ENCODE measurements around the gene TREH.
"Not testable (repeated sequence)": the region's sequence is repeated elsewhere in the genome, so short reads cannot be mapped to it uniquely, and the experiment has no call there.

The TREH gene

GRCh38 chr11:118615282-118615975, 64.0 kb downstream of the TREH start:
- Histone ChIP-seq H3K4me1 (ENCODE audit: control insufficient read depth in 1 of 2, insufficient read depth in 2 of 2, low read length in 2 of 2) (peaks cover 23% of the 10 kb centered on the region in 2 donors), H3K4me3 (ENCODE audit: low read depth in 1 of 2, low read length in 2 of 2) (no peak overlapping the region), H3K36me3 (ENCODE audit: control insufficient read depth in 1 of 2, insufficient read depth in 2 of 2, low read length in 2 of 2) (peaks cover 0 to 11% of the 10 kb centered on the region in 2 donors), H3K9ac (ENCODE audit: low read depth in 1 of 2, low read length in 2 of 2) (no peak overlapping the region), H3K9me3 (ENCODE audit: control insufficient read depth in 1 of 2, low read length in 2 of 2) (no peaks in the 10 kb centered on the region), H3K27me3 (ENCODE audit: control insufficient read depth in 1 of 2, insufficient read depth in 2 of 2, low read length in 2 of 2) (peaks cover 1 to 5% of the 10 kb centered on the region in 2 donors), H3K27ac (ENCODE audit: low read depth, low read length) (no peak overlapping the region)

- no peak overlapping the region for H3K4me3 ChIP-seq (ENCODE audit: low read depth in 1 of 2, low read length in 2 of 2)
- H3K4me1 ChIP-seq (ENCODE audit: control insufficient read depth in 1 of 2, insufficient read depth in 2 of 2, low read length in 2 of 2), result peaks cover 25 to 28% of the 10 kb centered on the region in 2 donors
- no peak overlapping the region for H3K27ac ChIP-seq (ENCODE audit: low read depth, low read length)
- H3K9me3 ChIP-seq (ENCODE audit: control insufficient read depth in 1 of 2, low read length in 2 of 2), result no peaks in the 10 kb centered on the region
- H3K9ac ChIP-seq (ENCODE audit: low read depth in 1 of 2, low read length in 2 of 2), result no peak overlapping the region
- peaks cover 0 to 11% of the 10 kb centered on the region in 2 donors for H3K36me3 ChIP-seq (ENCODE audit: control insufficient read depth in 1 of 2, insufficient read depth in 2 of 2, low read length in 2 of 2)
- H3K27me3 ChIP-seq (ENCODE audit: control insufficient read depth in 1 of 2, insufficient read depth in 2 of 2, low read length in 2 of 2), result peaks cover 10 to 13% of the 10 kb centered on the region in 2 donors
These were observed 64.9 kb downstream of the TREH start for GRCh38 chr11:118614511-118614910.

GRCh38 chr11:118612378-118612777, 67.1 kb downstream of the TREH start:
- Histone ChIP-seq H3K4me3 (ENCODE audit: low read depth in 1 of 2, low read length in 2 of 2) (no peak overlapping the region), H3K27me3 (ENCODE audit: control insufficient read depth in 1 of 2, insufficient read depth in 2 of 2, low read length in 2 of 2) (peaks cover 21 to 22% of the 10 kb centered on the region in 2 donors), H3K27ac (ENCODE audit: low read depth, low read length) (peak overlapping the region; percentile 6), H3K9me3 (ENCODE audit: control insufficient read depth in 1 of 2, low read length in 2 of 2) (no peaks in the 10 kb centered on the region), H3K4me1 (ENCODE audit: control insufficient read depth in 1 of 2, insufficient read depth in 2 of 2, low read length in 2 of 2) (peaks cover 20 to 29% of the 10 kb centered on the region in 2 donors), H3K9ac (ENCODE audit: low read depth in 1 of 2, low read length in 2 of 2) (no peak overlapping the region), H3K36me3 (ENCODE audit: control insufficient read depth in 1 of 2, insufficient read depth in 2 of 2, low read length in 2 of 2) (peaks cover 0 to 11% of the 10 kb centered on the region in 2 donors)

GRCh38 chr11:118611433-118611795, 68.0 kb downstream of the TREH start:
- Histone ChIP-seq H3K27me3 (ENCODE audit: control insufficient read depth in 1 of 2, insufficient read depth in 2 of 2, low read length in 2 of 2) (peaks cover 21 to 22% of the 10 kb centered on the region in 2 donors), H3K4me1 (ENCODE audit: control insufficient read depth in 1 of 2, insufficient read depth in 2 of 2, low read length in 2 of 2) (peaks cover 20 to 29% of the 10 kb centered on the region in 2 donors), H3K36me3 (ENCODE audit: control insufficient read depth in 1 of 2, insufficient read depth in 2 of 2, low read length in 2 of 2) (peaks cover 0 to 11% of the 10 kb centered on the region in 2 donors), H3K9ac (ENCODE audit: low read depth in 1 of 2, low read length in 2 of 2) (peak overlapping the region in 1 of 2 donors; percentile 15)
- H3K27ac ChIP-seq (ENCODE audit: low read depth, low read length); H3K4me3 ChIP-seq (ENCODE audit: low read depth in 1 of 2, low read length in 2 of 2); H3K9me3 ChIP-seq (ENCODE audit: control insufficient read depth in 1 of 2, low read length in 2 of 2): not testable (repeated sequence)

- Histone ChIP-seq H3K27ac (ENCODE audit: low read depth, low read length) (peak overlapping the region; percentile 56), H3K4me1 (ENCODE audit: control insufficient read depth in 1 of 2, insufficient read depth in 2 of 2, low read length in 2 of 2) (peaks cover 23 to 29% of the 10 kb centered on the region in 2 donors), H3K9ac (ENCODE audit: low read depth in 1 of 2, low read length in 2 of 2) (peak overlapping the region; percentile 25 to 32), H3K9me3 (ENCODE audit: control insufficient read depth in 1 of 2, low read length in 2 of 2) (no peaks in the 10 kb centered on the region), H3K36me3 (ENCODE audit: control insufficient read depth in 1 of 2, insufficient read depth in 2 of 2, low read length in 2 of 2) (peaks cover 0 to 9% of the 10 kb centered on the region in 2 donors), H3K27me3 (ENCODE audit: control insufficient read depth in 1 of 2, insufficient read depth in 2 of 2, low read length in 2 of 2) (peaks cover 21 to 22% of the 10 kb centered on the region in 2 donors), H3K4me3 (ENCODE audit: low read depth in 1 of 2, low read length in 2 of 2) (peak overlapping the region; percentile 73 to 74)
These were observed 68.5 kb downstream of the TREH start for GRCh38 chr11:118610773-118611432.

GRCh38 chr11:118610225-118610772, 69.2 kb downstream of the TREH start:
- peak overlapping the region; percentile 25 to 32 for H3K9ac ChIP-seq (ENCODE audit: low read depth in 1 of 2, low read length in 2 of 2)
- no peaks in the 10 kb centered on the region for H3K9me3 ChIP-seq (ENCODE audit: control insufficient read depth in 1 of 2, low read length in 2 of 2)

DNA sequence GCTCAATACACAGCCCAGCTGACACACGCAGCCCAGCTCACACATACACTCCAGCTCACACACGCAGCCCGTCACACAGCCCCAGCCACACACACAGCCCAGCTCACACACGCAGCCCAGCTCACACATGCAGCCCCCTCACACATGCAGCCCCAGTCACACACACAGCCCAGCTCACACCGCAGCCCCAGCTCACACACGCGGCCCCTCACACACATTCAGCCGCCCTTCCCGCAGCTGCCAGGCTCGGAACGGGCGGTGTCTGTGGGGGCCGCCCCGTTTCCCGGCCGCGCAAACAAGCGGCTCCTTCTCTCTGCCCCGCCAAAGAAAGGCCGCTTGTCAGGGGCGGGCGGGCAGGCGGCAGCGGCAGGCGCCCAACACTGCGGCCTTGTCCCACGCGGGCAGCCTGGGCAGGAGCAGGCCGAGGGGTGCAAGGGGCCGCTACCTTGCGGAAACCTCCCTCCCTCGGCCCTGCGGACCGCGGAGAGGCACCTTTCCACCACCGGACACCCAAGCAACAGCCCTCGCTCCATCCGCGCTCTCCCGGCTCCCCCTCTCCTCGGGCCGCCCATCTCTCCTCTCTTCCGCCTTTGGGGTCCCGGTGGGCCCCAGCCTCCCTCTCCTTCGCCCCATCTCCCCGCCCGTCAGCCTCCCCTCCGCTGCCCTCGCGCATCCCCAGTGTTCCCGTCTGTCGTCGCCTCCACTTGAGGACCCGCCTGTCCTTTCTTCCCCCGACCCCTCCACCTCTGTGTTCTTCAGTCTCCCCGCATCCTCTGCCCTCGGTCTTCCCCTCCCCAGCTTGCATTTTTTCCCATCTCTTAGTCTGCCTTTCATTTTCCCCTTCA, 69.8 kb downstream of the TREH start:
- Histone ChIP-seq H3K4me3 (ENCODE audit: low read depth in 1 of 2, low read length in 2 of 2) (peak overlapping the region; percentile 73 to 74), H3K9me3 (ENCODE audit: control insufficient read depth in 1 of 2, low read length in 2 of 2) (no peaks in the 10 kb centered on the region), H3K4me1 (ENCODE audit: control insufficient read depth in 1 of 2, insufficient read depth in 2 of 2, low read length in 2 of 2) (peaks cover 36 to 37% of the 10 kb centered on the region in 2 donors), H3K27me3 (ENCODE audit: control insufficient read depth in 1 of 2, insufficient read depth in 2 of 2, low read length in 2 of 2) (peaks cover 21 to 22% of the 10 kb centered on the region in 2 donors), H3K36me3 (ENCODE audit: control insufficient read depth in 1 of 2, insufficient read depth in 2 of 2, low read length in 2 of 2) (peaks cover 0 to 6% of the 10 kb centered on the region in 2 donors), H3K9ac (ENCODE audit: low read depth in 1 of 2, low read length in 2 of 2) (peak overlapping the region; percentile 19 to 54), H3K27ac (ENCODE audit: low read depth, low read length) (peak overlapping the region; percentile 86)

More at GRCh38 chr11:118610225-118610772, 69.2 kb downstream of the TREH start:
- peak overlapping the region; percentile 56 for H3K27ac ChIP-seq (ENCODE audit: low read depth, low read length)
- peaks cover 21 to 22% of the 10 kb centered on the region in 2 donors for H3K27me3 ChIP-seq (ENCODE audit: control insufficient read depth in 1 of 2, insufficient read depth in 2 of 2, low read length in 2 of 2)
- peaks cover 0 to 6% of the 10 kb centered on the region in 2 donors for H3K36me3 ChIP-seq (ENCODE audit: control insufficient read depth in 1 of 2, insufficient read depth in 2 of 2, low read length in 2 of 2)
- peak overlapping the region; percentile 73 to 74 for H3K4me3 ChIP-seq (ENCODE audit: low read depth in 1 of 2, low read length in 2 of 2)
- H3K4me1 ChIP-seq (ENCODE audit: control insufficient read depth in 1 of 2, insufficient read depth in 2 of 2, low read length in 2 of 2), result peaks cover 30% of the 10 kb centered on the region in 2 donors

DNA sequence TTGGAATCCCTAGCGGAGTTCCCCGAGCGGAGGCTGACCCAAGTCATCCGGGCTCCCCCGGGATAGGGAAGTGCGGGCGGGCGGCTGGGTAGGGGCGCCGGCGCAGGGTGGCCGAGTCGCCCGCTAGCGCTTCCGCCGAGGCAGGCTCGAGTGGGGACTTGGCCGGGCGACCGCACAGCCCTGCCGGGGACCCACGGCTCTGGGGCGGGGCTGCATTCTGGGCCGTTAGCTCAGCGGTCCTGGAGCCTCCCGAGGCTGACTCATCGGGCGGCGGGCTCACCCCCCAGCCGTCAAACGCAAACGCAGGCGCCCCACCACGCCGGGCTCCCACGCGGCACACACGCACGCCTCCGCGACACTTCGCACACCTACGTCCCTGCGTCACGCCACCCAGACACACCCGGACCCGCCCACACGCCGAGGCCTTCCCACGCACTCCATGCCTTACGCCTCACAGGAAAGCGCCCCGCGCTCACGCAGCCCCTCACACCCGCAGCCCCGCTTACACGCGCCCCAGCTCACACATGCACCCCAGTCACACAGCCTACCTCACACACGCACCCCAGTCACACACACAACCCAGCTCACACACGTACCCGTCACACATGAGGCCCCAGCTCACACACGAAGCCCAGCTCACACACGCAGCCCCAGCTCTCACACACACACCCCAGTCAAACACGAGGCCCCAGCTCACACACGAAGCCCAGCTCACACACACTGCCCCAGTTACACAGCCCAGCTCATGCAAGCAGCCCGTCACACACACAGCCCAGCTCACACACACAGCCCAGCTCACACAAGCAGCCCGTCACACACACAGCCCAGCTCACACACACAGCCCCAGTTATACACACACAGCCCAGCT, 70.9 kb downstream of the TREH start:
- Histone ChIP-seq H3K4me1 (ENCODE audit: control insufficient read depth in 1 of 2, insufficient read depth in 2 of 2, low read length in 2 of 2) (peaks cover 41 to 46% of the 10 kb centered on the region in 2 donors), H3K4me3 (ENCODE audit: low read depth in 1 of 2, low read length in 2 of 2) (peak overlapping the region; percentile 73 to 74), H3K9ac (ENCODE audit: low read depth in 1 of 2, low read length in 2 of 2) (peak overlapping the region; percentile 54 to 66), H3K27ac (ENCODE audit: low read depth, low read length) (peak overlapping the region; percentile 86), H3K36me3 (ENCODE audit: control insufficient read depth in 1 of 2, insufficient read depth in 2 of 2, low read length in 2 of 2) (no peaks in the 10 kb centered on the region), H3K27me3 (ENCODE audit: control insufficient read depth in 1 of 2, insufficient read depth in 2 of 2, low read length in 2 of 2) (peaks cover 21 to 22% of the 10 kb centered on the region in 2 donors), H3K9me3 (ENCODE audit: control insufficient read depth in 1 of 2, low read length in 2 of 2) (no peaks in the 10 kb centered on the region)
